A673 (cell line): ENCODE measurements around the gene MCUB. TPM values are rescaled to one million over a fixed set of nuclear protein-coding genes. Genes with fewer than 3 reads are reported as not detected.

ENCODE experiments used
- BruUV-seq: library from RNA; stranded (reverse); fragments of 400-500 nt; replicated peaks from 2 replicates; lab custom pipeline; 2021; lab: Mats Ljungman, UMichigan
- CTCF ChIA-PET: fragments of 300-600 bp; sonication (Branson Sonifier 250); formaldehyde crosslinking; loops from one replicate; lab custom pipeline; 2022; ENCODE audit warnings: antibody characterized with exemption; lab: Charles Lee
- POLR2A ChIA-PET: fragments of 300-600 bp; sonication (Branson Sonifier 250); formaldehyde crosslinking; loops from one replicate; lab custom pipeline; 2022; ENCODE audit warnings: antibody characterized with exemption; ENCODE audit not compliant: low non-redundant PET; lab: Charles Lee
- DNase-seq: peaks from one replicate; pipeline ENCODE4 v3.0.0-alpha.2; 2015; ENCODE audit warnings: low spot score
- H3K27ac ChIP-seq: fragments of 200-600 bp; sonication (generic); 2 replicates; pipeline ENCODE4 v1.5.1; 2016; ENCODE audit warnings: mixed run types, low read depth, mild to moderate bottlenecking, mixed read lengths, antibody characterized with exemption, low read length; ENCODE audit not compliant: poor library complexity, severe bottlenecking
- H3K27me3 ChIP-seq: fragments of 200-600 bp; sonication (generic); replicated peaks from 2 replicates; pipeline ENCODE4 v1.6.1; 2017; ENCODE audit warnings: mixed run types, low read depth, mild to moderate bottlenecking, mixed read lengths, antibody characterized with exemption, low read length; ENCODE audit not compliant: insufficient read depth, poor library complexity
- H3K36me3 ChIP-seq: fragments of 200-600 bp; sonication (generic); 2 replicates; pipeline ENCODE4 v1.6.1; 2016; ENCODE audit warnings: mixed run types, mild to moderate bottlenecking, mixed read lengths, antibody characterized with exemption, low read length; ENCODE audit not compliant: insufficient read depth, poor library complexity, severe bottlenecking
- H3K4me1 ChIP-seq: fragments of 200-600 bp; sonication (generic); 2 replicates; pipeline ENCODE4 v1.6.1; 2017; ENCODE audit warnings: mixed run types, mild to moderate bottlenecking, mixed read lengths, antibody characterized with exemption, low read length; ENCODE audit not compliant: insufficient read depth, poor library complexity, severe bottlenecking
- H3K4me3 ChIP-seq: fragments of 200-600 bp; sonication (generic); 2 replicates; pipeline ENCODE4 v1.5.1; 2016; ENCODE audit warnings: low read depth, mixed run types, mild to moderate bottlenecking, mixed read lengths, low read length; ENCODE audit not compliant: poor library complexity, severe bottlenecking
- H3K9me3 ChIP-seq: fragments of 200-600 bp; sonication (generic); 2 replicates; pipeline ENCODE4 v1.6.1; 2016; ENCODE audit warnings: mixed run types, low read depth, mild to moderate bottlenecking, mixed read lengths, antibody characterized with exemption, low read length; ENCODE audit not compliant: poor library complexity, severe bottlenecking
- EZH2 ChIP-seq: fragments of 200-600 bp; sonication (generic); IDR thresholded peaks from 2 replicates; pipeline ENCODE4 v1.6.1; 2017; ENCODE audit warnings: borderline replicate concordance, low read depth, mild to moderate bottlenecking, mixed read lengths, antibody characterized with exemption, low read length; ENCODE audit not compliant: poor library complexity, severe bottlenecking
- intact Hi-C: fragments of 100-400 bp; cut with micrococcal nuclease; formaldehyde crosslinking; loops from one replicate; pipeline ENCODE4 v1.10.0; 2022; ENCODE audit not compliant: unreplicated experiment
- total RNA-seq: library from RNA; stranded (reverse); gene quantifications from 2 replicates; pipeline ENCODE4 v1.2.3, GENCODE V29; 2021
- TF ChIP-seq, protein P1 (sequence below): fragments of 300-800, 200-600 bp; sonication (generic); conservative IDR thresholded peaks from 2 replicates; pipeline ENCODE4 v1.5.1; 2017; ENCODE audit warnings: low read depth, mild to moderate bottlenecking, antibody characterized with exemption, low read length, moderate library complexity, mixed read lengths

MCUB gene
- total RNA-seq, 1 experiment from 2014 or later = 30.0 TPM

DNA sequence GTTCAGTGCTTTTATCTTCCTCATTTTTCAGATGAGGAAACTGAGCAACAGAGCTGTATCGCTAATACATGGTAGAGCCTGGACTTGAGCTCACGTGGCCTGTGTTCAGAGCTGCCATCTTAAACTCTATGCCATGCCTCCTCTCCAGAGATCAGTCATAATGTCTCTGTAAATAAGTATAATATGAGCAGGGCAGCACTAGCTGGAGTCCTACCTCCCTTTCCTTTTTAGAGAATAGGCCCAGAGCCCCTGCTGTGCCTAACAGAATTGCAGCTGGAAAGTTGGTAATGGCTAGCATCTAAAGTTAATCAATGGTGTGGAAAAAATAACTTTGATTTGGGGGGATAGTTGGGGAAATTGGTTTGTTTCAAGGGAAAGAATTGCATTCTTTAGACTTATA, 122.8 kb downstream of the MCUB start:
- H3K4me1 ChIP-seq = peaks cover 9% of the 10 kb centered on the region
- TF ChIP-seq, protein P1, sequence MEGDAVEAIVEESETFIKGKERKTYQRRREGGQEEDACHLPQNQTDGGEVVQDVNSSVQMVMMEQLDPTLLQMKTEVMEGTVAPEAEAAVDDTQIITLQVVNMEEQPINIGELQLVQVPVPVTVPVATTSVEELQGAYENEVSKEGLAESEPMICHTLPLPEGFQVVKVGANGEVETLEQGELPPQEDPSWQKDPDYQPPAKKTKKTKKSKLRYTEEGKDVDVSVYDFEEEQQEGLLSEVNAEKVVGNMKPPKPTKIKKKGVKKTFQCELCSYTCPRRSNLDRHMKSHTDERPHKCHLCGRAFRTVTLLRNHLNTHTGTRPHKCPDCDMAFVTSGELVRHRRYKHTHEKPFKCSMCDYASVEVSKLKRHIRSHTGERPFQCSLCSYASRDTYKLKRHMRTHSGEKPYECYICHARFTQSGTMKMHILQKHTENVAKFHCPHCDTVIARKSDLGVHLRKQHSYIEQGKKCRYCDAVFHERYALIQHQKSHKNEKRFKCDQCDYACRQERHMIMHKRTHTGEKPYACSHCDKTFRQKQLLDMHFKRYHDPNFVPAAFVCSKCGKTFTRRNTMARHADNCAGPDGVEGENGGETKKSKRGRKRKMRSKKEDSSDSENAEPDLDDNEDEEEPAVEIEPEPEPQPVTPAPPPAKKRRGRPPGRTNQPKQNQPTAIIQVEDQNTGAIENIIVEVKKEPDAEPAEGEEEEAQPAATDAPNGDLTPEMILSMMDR = no peak
- no peak for TF ChIP-seq EZH2
- peak overlapping the region; percentile 3 for H3K27ac ChIP-seq
- intact Hi-C loops = no loop called here
- no peaks in the 10 kb centered on the region for H3K27me3 ChIP-seq
- no peak overlapping the region for H3K4me3 ChIP-seq
- CTCF ChIA-PET = interaction anchor here (0.7 kb wide), 1 partner anchor 19 kb away, joined by 3 read pairs; no protein-coding TSS in a partner anchor
- H3K9me3 ChIP-seq = no peaks in the 10 kb centered on the region
- peak; percentile 65 for DNase-seq
- POLR2A ChIA-PET = no interaction called here
- peaks cover 7% of the 10 kb centered on the region for H3K36me3 ChIP-seq
- no TSS peak for BruUV-seq

DNA sequence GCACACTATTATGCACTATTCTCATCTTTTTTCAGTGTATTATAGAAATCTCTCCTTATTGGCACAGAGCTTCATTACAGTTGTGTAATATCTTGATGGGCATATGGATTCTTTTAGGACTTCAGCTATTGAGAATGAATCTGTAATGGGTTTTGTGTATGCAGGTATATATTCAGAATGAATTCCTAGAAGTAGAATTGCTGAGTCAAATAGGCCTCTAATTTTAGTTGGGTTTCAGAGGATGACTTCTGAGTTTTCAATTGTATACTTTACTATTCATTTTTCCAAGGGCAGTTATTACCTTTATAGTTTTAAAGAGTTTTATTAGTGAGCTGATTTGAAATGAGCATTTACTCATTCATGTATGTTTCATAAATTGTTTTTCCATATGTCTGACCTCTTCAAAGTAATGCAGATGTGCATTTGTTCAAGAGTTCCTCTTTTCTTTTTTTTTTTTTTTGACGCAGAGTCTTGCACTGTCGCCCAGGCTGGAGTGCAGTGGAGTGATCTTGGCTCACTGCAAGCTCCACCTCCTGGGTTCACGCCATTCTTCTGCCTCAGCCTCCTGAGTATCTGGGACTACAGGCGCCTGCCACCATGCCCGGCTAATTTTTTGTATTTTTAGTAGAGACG, 123.7 kb downstream of the MCUB start:
- no peak overlapping the region for H3K27ac ChIP-seq
- intact Hi-C loops = no loop called here
- no peaks in the 10 kb centered on the region for H3K27me3 ChIP-seq
- no peak overlapping the region for H3K4me3 ChIP-seq
- H3K4me1 ChIP-seq = peaks cover 9% of the 10 kb centered on the region
- CTCF ChIA-PET = no interaction called here
- DNase-seq = no peak
- BruUV-seq = no TSS peak
- TF ChIP-seq, protein P1 = no peak
- no peak for TF ChIP-seq EZH2
- peaks cover 7% of the 10 kb centered on the region for H3K36me3 ChIP-seq
- no peaks in the 10 kb centered on the region for H3K9me3 ChIP-seq
- POLR2A ChIA-PET = no interaction called here

- POLR2A ChIA-PET = no interaction called here
Observed at GRCh38 chr4:109684727-109685126, 124.7 kb downstream of the MCUB start.

More at GRCh38 chr4:109684727-109685126, 124.7 kb downstream of the MCUB start:
- TF ChIP-seq, protein P1 = no peak
- no peak for TF ChIP-seq EZH2
- Histone ChIP-seq H3K9me3 (no peaks in the 10 kb centered on the region), H3K36me3 (peaks cover 17% of the 10 kb centered on the region), H3K4me1 (peaks cover 9% of the 10 kb centered on the region), H3K4me3 (no peak overlapping the region), H3K27ac (no peak overlapping the region), H3K27me3 (no peaks in the 10 kb centered on the region)
- no peak for DNase-seq
- no TSS peak for BruUV-seq
- CTCF ChIA-PET = no interaction called here
- intact Hi-C loops = no loop called here
